Skeletal muscle satellite cell (primary cell): ENCODE results near the gene DRD4.

Experiments
- H3K27me3 ChIP-seq: 2 replicates; pipeline ENCODE4 v1.7.0; 2013; ENCODE audit warnings: low read length; ENCODE audit not compliant: control insufficient read depth, insufficient read depth
- H3K36me3 ChIP-seq: 2 replicates; pipeline ENCODE4 v1.7.0; 2013; ENCODE audit warnings: mild to moderate bottlenecking, control low read depth, low read length; ENCODE audit not compliant: insufficient read depth
- H3K4me1 ChIP-seq: 2 replicates; pipeline ENCODE4 v1.7.0; 2013; ENCODE audit warnings: low read length; ENCODE audit not compliant: control insufficient read depth, insufficient read depth
- H3K4me2 ChIP-seq: 2 replicates; pipeline ENCODE4 v1.7.0; 2013; ENCODE audit warnings: mild to moderate bottlenecking, low read length
- H3K4me3 ChIP-seq: 2 replicates; pipeline ENCODE4 v1.7.0; 2013; ENCODE audit warnings: low read length
- H3K9ac ChIP-seq: 2 replicates; pipeline ENCODE4 v1.7.0; 2013; ENCODE audit warnings: mild to moderate bottlenecking, low read depth, low read length, moderate library complexity
- H3K9me3 ChIP-seq: replicated peaks from 2 replicates; pipeline ENCODE4 v1.7.0; 2013; ENCODE audit warnings: mild to moderate bottlenecking, control low read depth, low read length

Gene DRD4

DNA sequence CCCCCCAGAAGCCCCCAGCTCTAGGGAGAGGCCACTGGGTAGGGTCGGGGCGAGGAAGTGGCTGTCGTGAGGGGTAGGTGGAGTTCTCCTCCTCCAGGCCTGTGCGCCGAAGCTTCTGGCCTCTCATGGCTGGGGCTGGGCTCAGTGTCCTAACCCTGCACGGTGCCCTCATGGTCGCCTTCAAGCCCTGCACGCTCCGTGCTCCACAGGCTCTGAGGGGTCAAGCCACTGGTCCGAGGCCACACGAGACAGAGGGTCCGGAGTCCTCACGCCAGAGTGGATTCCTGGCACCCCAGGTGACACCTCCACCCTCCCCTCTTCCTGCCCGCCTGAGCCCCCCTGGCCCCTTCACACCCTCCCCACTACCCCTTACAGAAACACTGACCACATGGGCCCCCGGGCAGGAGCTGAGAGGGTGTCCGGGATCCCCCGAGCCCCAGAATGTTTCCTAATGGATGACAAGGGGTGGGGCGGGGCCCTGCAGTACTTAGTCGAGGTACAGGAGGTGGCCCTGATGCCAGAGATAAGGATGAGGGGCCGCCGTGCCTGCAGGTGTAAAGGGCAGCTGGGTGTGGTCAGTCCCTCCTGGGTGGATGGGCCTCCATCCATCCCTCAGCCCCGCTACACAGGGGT, 11.3 kb upstream of the DRD4 start:
- Histone ChIP-seq H3K27me3 (no peaks in the 10 kb centered on the region), H3K4me1 (peaks cover 10% of the 10 kb centered on the region), H3K9ac (no peak overlapping the region), H3K9me3 (no peaks in the 10 kb centered on the region), H3K4me2 (no peak overlapping the region), H3K4me3 (no peak overlapping the region), H3K36me3 (no peaks in the 10 kb centered on the region)

DNA sequence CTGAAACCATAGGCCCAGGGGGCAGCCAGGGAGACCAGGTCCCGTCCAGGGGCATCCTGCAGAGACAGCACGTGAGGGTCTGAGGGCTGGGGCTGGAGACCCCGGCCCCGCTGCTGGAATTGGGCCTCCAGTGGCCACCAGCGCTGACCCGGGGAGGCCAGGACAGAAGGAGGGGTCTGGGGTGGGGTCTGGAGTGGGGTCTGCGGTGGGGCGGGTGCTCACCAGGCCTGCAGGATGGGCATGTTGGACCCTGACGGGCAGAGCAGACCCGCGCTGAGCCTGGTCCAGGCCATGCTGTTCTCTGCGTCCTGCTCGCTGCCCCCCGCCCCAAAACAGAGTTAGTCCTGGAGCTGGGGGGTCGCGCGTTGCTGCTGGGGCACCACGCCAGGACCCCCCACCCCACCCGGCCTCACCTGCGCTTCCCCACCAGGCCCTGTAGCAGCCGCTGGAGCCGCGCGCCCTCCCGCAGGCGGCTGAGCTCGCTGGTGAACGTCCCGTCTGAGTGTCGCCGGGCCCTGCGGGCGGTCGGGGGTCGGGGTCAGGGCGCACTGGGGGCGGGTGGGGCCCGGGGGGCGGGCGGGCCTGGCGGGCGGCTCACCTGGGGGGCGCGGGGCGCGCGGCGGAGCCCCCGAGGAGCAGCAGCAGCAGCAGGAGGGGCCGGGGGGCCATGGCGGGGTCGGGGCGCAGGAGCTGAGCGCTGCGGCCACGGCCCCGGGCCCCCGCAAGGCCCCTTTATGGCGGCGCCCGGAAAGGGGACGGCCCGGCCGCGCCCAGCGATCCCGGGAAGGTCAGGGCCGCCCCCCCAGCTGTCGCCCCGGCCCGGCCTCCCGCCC, 10.4 kb upstream of the DRD4 start, which contains the start of gene SCT:
Gene SCT (minus strand): TSS at position 707 of the 833 bp plus-strand sequence. CDS start 38 bp downstream, at position 669.
- H3K4me3 ChIP-seq = no peak within 1 kb of the TSS
- H3K36me3 ChIP-seq = no peaks in the 10 kb centered on the region
- H3K9ac ChIP-seq = no peak within 1 kb of the TSS
- H3K4me1 ChIP-seq = peaks cover 10% of the 10 kb centered on the region
- no peak within 1 kb of the TSS for H3K4me2 ChIP-seq
- no peaks in the 10 kb centered on the region for H3K9me3 ChIP-seq
- H3K27me3 ChIP-seq = no peaks in the 10 kb centered on the region

DNA sequence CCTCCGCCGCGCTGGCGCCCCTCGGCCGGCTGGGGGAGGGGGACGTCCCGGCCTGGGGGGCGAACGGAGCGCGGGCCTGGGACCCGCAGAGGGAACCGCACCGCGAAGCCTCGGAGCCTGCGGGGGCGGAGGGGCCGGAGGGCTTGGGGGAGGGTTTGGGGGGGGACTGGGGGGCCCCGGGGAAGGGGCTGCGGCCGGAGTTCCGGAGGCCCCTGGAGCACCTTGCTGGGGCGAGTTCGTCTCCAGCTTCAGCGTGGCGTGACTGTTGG, 9.8 kb upstream of the DRD4 start:
- H3K4me1 ChIP-seq = peaks cover 10% of the 10 kb centered on the region
- H3K9ac ChIP-seq = no peak overlapping the region
- no peak overlapping the region for H3K4me3 ChIP-seq
- no peak overlapping the region for H3K4me2 ChIP-seq
- no peaks in the 10 kb centered on the region for H3K36me3 ChIP-seq
- no peaks in the 10 kb centered on the region for H3K27me3 ChIP-seq
- no peaks in the 10 kb centered on the region for H3K9me3 ChIP-seq

DNA sequence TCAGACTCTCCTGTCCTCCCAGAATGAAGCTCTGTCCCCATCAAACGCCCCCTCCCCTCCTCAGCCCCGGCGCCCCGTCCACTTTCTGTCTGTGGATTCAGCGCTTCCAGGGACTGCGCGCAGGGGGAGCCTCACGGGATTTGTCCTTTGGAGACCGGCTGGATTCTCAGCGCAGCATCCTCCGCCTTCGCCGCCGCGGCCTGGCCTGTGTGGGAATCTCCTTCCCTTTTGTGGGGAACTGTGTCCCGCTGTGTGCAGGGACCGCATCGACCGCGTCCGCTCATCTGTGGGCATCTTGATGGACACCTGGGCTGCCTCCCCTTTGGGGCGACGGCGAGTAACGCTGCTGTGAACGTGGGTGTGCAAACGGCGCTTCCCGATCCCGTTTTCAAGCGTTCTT, 9.0 kb upstream of the DRD4 start:
- no peaks in the 10 kb centered on the region for H3K9me3 ChIP-seq
- no peak overlapping the region for H3K4me3 ChIP-seq
- no peaks in the 10 kb centered on the region for H3K27me3 ChIP-seq
- no peak overlapping the region for H3K9ac ChIP-seq
- H3K4me1 ChIP-seq = peaks cover 17% of the 10 kb centered on the region
- no peaks in the 10 kb centered on the region for H3K36me3 ChIP-seq
- peak overlapping the region; percentile 44 for H3K4me2 ChIP-seq

DNA sequence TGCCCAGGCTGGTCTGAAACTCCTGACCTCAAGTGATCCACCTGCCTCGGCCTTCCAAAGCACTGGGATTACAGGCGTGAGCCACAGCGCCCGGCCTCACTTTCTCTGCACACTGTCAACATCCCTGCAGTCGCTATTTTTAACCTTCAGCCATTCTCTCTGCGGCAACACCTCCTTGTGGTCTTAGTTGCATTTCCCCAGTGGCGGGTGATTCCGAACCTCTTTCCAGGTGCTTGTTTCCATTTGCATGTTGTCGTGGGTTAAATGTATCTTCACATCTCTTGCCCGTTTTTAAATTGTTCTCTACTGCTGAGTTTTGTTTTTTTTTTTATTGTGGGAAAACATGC, 7.9 kb upstream of the DRD4 start:
- Histone ChIP-seq H3K9me3 (no peaks in the 10 kb centered on the region), H3K4me1 (peaks cover 22% of the 10 kb centered on the region), H3K9ac (no peak overlapping the region), H3K4me3 (no peak overlapping the region), H3K4me2 (no peak overlapping the region), H3K36me3 (no peaks in the 10 kb centered on the region), H3K27me3 (no peaks in the 10 kb centered on the region)

DNA sequence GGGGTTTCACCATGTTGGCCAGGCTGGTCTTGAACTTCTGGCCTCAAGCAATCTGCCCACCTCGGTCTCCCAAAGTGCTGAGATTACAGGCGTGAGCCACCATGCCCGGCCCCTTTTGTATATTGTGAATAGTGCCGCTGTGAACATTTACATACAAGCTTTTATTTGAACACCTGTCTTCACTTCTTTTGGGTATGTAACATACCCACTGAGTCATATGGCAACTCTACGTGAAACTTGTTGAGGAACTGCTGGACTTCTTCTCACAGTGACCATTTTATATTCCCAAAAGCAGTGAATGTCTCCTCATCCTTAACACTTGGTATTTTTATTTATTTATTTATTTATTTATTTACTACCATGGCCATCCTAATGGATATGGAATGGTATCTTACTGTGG, 6.2 kb upstream of the DRD4 start:
- no peak overlapping the region for H3K4me2 ChIP-seq
- H3K36me3 ChIP-seq = peaks cover 3% of the 10 kb centered on the region
- H3K4me3 ChIP-seq = no peak overlapping the region
- H3K9me3 ChIP-seq = no peaks in the 10 kb centered on the region
- H3K4me1 ChIP-seq = peaks cover 22% of the 10 kb centered on the region
- H3K9ac ChIP-seq = no peak overlapping the region
- H3K27me3 ChIP-seq = no peaks in the 10 kb centered on the region

DNA sequence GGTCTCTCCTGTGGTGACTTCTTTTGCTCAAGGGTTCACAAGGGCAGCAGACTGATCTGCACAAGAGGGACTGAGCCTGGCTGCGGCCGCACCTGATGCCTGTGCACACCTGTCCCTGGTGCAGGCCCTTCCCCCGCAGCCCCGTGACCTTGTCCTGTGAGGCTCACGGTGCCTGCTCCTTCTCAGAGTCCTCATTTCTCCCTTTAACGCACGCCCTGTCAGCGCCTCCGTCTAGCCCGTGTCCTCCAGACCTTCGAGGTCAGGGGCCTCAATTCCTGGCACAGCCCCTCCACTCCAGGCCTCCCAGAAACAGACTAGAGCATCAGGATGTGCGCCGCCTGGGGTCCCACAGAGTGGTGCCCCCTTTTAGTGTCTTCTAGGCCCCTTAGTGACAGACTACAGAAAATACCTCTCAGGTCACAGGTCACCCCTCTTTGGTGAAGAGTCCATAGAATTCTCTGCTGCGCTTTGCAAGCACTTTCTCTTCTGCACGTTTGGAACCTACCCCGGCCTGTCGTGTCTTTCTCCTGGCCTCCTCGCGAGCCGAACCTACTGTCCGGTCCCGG, 1.0 kb upstream of the DRD4 start:
- H3K4me3 ChIP-seq = no peak overlapping the region
- H3K9me3 ChIP-seq = no peaks in the 10 kb centered on the region
- peaks cover 19% of the 10 kb centered on the region for H3K4me1 ChIP-seq
- H3K36me3 ChIP-seq = peaks cover 3% of the 10 kb centered on the region
- no peak overlapping the region for H3K4me2 ChIP-seq
- H3K27me3 ChIP-seq = peaks cover 3% of the 10 kb centered on the region
- H3K9ac ChIP-seq = no peak overlapping the region

DNA sequence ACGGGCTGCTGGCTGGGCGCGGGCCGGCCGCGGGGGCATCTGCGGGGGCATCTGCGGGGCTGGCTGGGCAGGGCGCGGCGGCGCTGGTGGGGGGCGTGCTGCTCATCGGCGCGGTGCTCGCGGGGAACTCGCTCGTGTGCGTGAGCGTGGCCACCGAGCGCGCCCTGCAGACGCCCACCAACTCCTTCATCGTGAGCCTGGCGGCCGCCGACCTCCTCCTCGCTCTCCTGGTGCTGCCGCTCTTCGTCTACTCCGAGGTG, 194 bp downstream of the DRD4 start:
- Histone ChIP-seq H3K9me3 (no peaks in the 10 kb centered on the region), H3K4me2 (peak overlapping the region; percentile 70)

DNA sequence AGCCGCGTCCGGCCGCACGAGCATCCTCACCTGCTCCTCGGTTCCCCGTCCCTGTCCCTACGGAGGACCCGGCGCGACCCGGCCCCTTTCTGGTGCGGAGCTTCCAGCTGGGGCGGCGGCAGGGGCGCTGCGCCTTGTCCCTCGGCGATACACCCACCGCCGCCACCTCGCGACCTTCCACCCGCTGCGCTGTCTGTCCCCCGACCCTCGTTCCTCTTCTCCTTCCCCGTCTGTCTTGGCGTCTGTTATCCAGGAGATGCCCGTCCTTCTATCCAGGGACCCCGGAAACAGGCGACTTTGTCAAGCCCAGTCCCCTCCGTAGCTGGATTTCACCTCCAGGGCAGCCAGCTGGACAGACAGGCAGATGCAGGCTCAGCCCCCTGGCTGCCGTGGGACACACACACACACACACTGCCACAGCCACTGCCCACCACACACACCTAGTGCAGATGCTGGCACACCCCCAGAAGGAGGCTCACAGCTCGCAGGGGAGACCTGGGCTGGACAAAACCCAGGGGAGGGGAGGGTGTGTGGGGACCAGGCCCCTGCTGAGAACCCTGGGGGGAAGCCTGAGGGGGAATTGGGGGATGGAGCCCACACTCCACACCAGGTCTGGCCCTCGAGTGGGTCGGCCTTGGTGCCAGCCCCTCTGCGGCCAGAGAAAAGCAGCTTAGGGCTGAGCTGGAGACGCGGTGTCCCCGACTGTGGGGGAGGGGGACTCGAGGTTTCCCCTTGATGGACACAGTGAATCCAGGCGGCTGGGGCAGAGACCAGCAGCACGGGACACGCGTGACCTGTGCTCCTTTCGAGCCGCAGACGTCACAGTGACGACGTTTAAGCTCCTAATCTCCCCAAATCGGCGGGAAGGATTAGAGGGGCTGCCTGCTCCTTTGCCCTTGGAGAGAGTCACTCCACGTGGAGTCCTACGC, 788 bp downstream of the DRD4 start:
- Histone ChIP-seq H3K9ac (no peak overlapping the region), H3K27me3 (peaks cover 3% of the 10 kb centered on the region), H3K4me3 (peak overlapping the region; percentile 34), H3K4me1 (peaks cover 14% of the 10 kb centered on the region), H3K36me3 (peaks cover 12% of the 10 kb centered on the region), H3K9me3 (no peaks in the 10 kb centered on the region), H3K4me2 (peak overlapping the region; percentile 70)

More for the DNA sequence above, 194 bp downstream of the DRD4 start:
- Histone ChIP-seq H3K36me3 (peaks cover 11% of the 10 kb centered on the region), H3K4me3 (peak overlapping the region; percentile 34), H3K4me1 (peaks cover 19% of the 10 kb centered on the region), H3K9ac (no peak overlapping the region), H3K27me3 (peaks cover 3% of the 10 kb centered on the region)

DNA sequence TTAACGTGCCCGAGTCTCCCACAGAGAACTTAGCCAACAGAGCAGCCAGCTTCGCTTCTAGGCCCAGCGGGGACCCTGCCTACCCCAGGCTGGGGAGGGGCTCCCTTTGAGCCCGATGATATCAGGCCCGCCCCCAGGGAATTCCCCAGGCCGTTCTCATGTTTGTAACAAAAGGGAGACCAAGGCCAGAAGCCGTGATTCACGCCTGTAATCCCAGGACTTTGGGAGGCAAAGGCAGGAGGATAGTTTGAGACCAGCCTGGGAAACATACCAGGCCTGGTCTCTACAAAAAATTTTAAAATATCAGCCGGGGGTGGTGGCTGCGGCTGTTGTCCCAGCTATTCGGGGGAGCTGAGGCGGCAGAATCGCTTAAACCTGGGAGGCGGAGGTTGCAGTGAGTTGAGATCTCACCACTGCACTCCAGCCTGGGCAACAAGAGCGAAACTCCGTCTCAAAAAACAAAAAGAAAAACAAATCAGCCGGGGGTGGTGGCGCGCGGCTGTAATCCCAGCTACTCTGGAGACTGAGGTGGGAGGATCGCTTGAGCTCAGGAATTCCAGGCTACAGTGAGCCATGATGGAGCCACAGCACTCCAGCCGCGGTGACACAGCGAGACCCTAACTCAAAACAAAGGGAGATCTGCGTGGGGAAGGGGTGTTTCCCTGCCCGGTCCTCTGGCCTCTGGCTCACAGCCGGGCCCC, 1.7 kb downstream of the DRD4 start:
- no peak overlapping the region for H3K4me2 ChIP-seq
- peaks cover 3% of the 10 kb centered on the region for H3K27me3 ChIP-seq
- peaks cover 17% of the 10 kb centered on the region for H3K36me3 ChIP-seq
- H3K9ac ChIP-seq = no peak overlapping the region
- H3K4me1 ChIP-seq = peaks cover 7% of the 10 kb centered on the region
- no peaks in the 10 kb centered on the region for H3K9me3 ChIP-seq
- H3K4me3 ChIP-seq = no peak overlapping the region
